T-cell (primary cell): Measurements from ENCODE around the gene CA11. TPM values are rescaled to one million over a fixed set of nuclear protein-coding genes. Genes with fewer than 3 reads are reported as not detected.

Experiments
- ATAC-seq, 4 experiments: fragments of 200-7000 bp in 3 of 4; fragments of 150-1000 bp in 1 of 4; cut with Tn5 transposase; replicated peaks in 1 of 4; 1 replicate in 3 of 4; 2 replicates in 1 of 4; pipeline ENCODE4 v1.10.0; 2021; ENCODE audit warnings: moderate library complexity in 3 of 4, mild to moderate bottlenecking in 2 of 4, moderate number of reproducible peaks in 1 of 4
- CTCF ChIA-PET, 2 donors: fragments of 300-600 bp; sonication (Branson Sonifier 250); formaldehyde crosslinking; loops; one replicate each; lab custom pipeline; 2022; ENCODE audit warnings: antibody characterized with exemption in 2 of 2; lab: Charles Lee
- POLR2A ChIA-PET, 2 donors: fragments of 300-600 bp; sonication (Branson Sonifier 250); formaldehyde crosslinking; loops; one replicate each; lab custom pipeline; 2022; ENCODE audit warnings: antibody characterized with exemption in 2 of 2; lab: Charles Lee
- DNase-seq, 35 experiments: peaks; one replicate each; pipeline versions ENCODE4 v3.0.0 to v3.0.0-alpha.2; 2013 to 2023
- H3K27ac ChIP-seq: one replicate; pipeline ENCODE4 v1.5.1; 2013; ENCODE audit warnings: low read length
- H3K27me3 ChIP-seq, 2 experiments: replicated peaks in 1 of 2; 1 replicate in 1 of 2; 2 replicates in 1 of 2; pipeline versions ENCODE4 v1.6.1 to v1.7.0; 2013; ENCODE audit warnings: low read length in 1 of 2, mixed read lengths in 1 of 2; ENCODE audit not compliant: control insufficient read depth in 2 of 2, insufficient read depth in 2 of 2; ENCODE audit errors: extremely low read depth in 1 of 2
- H3K36me3 ChIP-seq, 2 donors: 1 replicate in 1 of 2; 2 replicates in 1 of 2; pipeline versions ENCODE4 v1.6.1 to v1.7.0; 2013; ENCODE audit warnings: low read length in 1 of 2; ENCODE audit not compliant: control insufficient read depth in 2 of 2, insufficient read depth in 1 of 2; ENCODE audit errors: extremely low read depth in 1 of 2
- H3K4me1 ChIP-seq, 2 experiments: 1 replicate in 1 of 2; 2 replicates in 1 of 2; pipeline versions ENCODE4 v1.6.1 to v1.7.0; 2013; ENCODE audit warnings: low read length in 2 of 2, mixed read lengths in 1 of 2; ENCODE audit not compliant: insufficient read depth in 2 of 2, control insufficient read depth in 1 of 2; ENCODE audit errors: extremely low read depth in 1 of 2
- H3K4me3 ChIP-seq, 2 donors: 1 replicate in 1 of 2; 2 replicates in 1 of 2; pipeline versions ENCODE4 v1.5.1 to v1.7.0; 2013; ENCODE audit warnings: mild to moderate bottlenecking in 2 of 2, low read length in 1 of 2, moderate library complexity in 1 of 2; ENCODE audit not compliant: control insufficient read depth in 1 of 2; ENCODE audit errors: extremely low read depth in 1 of 2
- H3K9me3 ChIP-seq: 2 replicates; pipeline ENCODE4 v1.7.0; 2013
- H3K27ac Mint-ChIP-seq, 2 donors: one replicate each; pipeline ENCODE4 v1.8.0; 2020 to 2021; ENCODE audit warnings: mild to moderate bottlenecking in 2 of 2, mixed read lengths in 2 of 2
- H3K27me3 Mint-ChIP-seq, 2 donors: one replicate each; pipeline ENCODE4 v1.8.0; 2021 to 2022; ENCODE audit warnings: mixed read lengths in 2 of 2
- H3K36me3 Mint-ChIP-seq: one replicate; pipeline ENCODE4 v1.8.0; 2021; ENCODE audit warnings: mixed read lengths
- H3K4me1 Mint-ChIP-seq, 3 donors: one replicate each; pipeline ENCODE4 v1.8.0; 2020 to 2022; ENCODE audit warnings: mixed read lengths in 3 of 3, mild to moderate bottlenecking in 1 of 3
- H3K4me3 Mint-ChIP-seq, 3 donors: one replicate each; pipeline ENCODE4 v1.8.0; 2020 to 2022; ENCODE audit warnings: mild to moderate bottlenecking in 3 of 3, mixed read lengths in 3 of 3, moderate library complexity in 3 of 3
- H3K9me3 Mint-ChIP-seq, 3 donors: one replicate each; pipeline ENCODE4 v1.8.0; 2020 to 2022; ENCODE audit warnings: mixed read lengths in 3 of 3
- WGBS: methylation state at CpG from one replicate; pipeline ENCODE4 v1.1.5; 2013; ENCODE audit warnings: missing lambda C conversion rate; ENCODE audit not compliant: insufficient coverage; 5-methylcytosine and 5-hydroxymethylcytosine counted together
- total RNA-seq, 35 experiments: library from RNA in 6 of 35; stranded (reverse) in 6 of 35; fragments of 120-200 nt in 1 of 35; gene quantifications; one replicate each; pipeline versions ENCODE4 v1.2.1 to v1.2.4 and lab custom pipeline; 2013 to 2026

CA11 gene
- total RNA-seq, 5 donors from 2014 or later (not counting 1 experiment from before 2014, with no cell fraction given): 8.0 to 18.5 (median 11.0) TPM

- 95% methylated on average over 14 of the region's 14 CpGs for WGBS
- H3K27me3 Mint-ChIP-seq: no peaks in the 10 kb centered on the region
- ChIA-PET POLR2A (interaction anchor here in 1 of 2 donors (0.7 kb wide), 2 partner anchors 59 to 313 kb away, joined by 3 read pairs; no protein-coding TSS in a partner anchor), CTCF (no interaction called here)
- Histone ChIP-seq H3K36me3 (no peaks in the 10 kb centered on the region), H3K4me3 (no peak overlapping the region), H3K27ac (no peak overlapping the region), H3K27me3 (no peaks in the 10 kb centered on the region), H3K9me3 (no peaks in the 10 kb centered on the region), H3K4me1 (peaks cover 4 to 16% of the 10 kb centered on the region in 2 experiments)
- H3K4me3 Mint-ChIP-seq: no peak overlapping the region
- H3K27ac Mint-ChIP-seq: no peak overlapping the region
- no peak for DNase-seq
- peaks cover 9 to 11% (median 10%) of the 10 kb centered on the region in 3 donors for H3K4me1 Mint-ChIP-seq
- no peaks in the 10 kb centered on the region for H3K36me3 Mint-ChIP-seq
- peaks cover 0 to 4% (median 0%) of the 10 kb centered on the region in 3 donors for H3K9me3 Mint-ChIP-seq
- ATAC-seq: no peak
Measured at GRCh38 chr19:48664476-48664875, 18.5 kb upstream of the CA11 start.

GRCh38 chr19:48663667-48664066 lies 17.7 kb upstream of the CA11 start:
- no peak overlapping the region for H3K27ac Mint-ChIP-seq
- WGBS: 100% methylated on average over 1 of the region's 4 CpGs
- ChIA-PET POLR2A (no interaction called here), CTCF (interaction anchor here in 1 of 2 donors (0.7 kb wide), 1 partner anchor 80 kb away, joined by 3 read pairs; no protein-coding TSS in a partner anchor)
- peaks cover 9 to 13% (median 11%) of the 10 kb centered on the region in 3 donors for H3K4me1 Mint-ChIP-seq
- H3K4me3 ChIP-seq: no peak overlapping the region
- H3K9me3 ChIP-seq: no peaks in the 10 kb centered on the region
- ATAC-seq: no peak
- no peaks in the 10 kb centered on the region for H3K36me3 ChIP-seq
- H3K27ac ChIP-seq: no peak overlapping the region
- no peak for DNase-seq
- no peaks in the 10 kb centered on the region for H3K27me3 ChIP-seq
- H3K36me3 Mint-ChIP-seq: no peaks in the 10 kb centered on the region
- H3K9me3 Mint-ChIP-seq: peaks cover 0 to under 1% (median 0%) of the 10 kb centered on the region in 3 donors
- H3K27me3 Mint-ChIP-seq: no peaks in the 10 kb centered on the region
- no peak overlapping the region for H3K4me3 Mint-ChIP-seq
- H3K4me1 ChIP-seq: peaks cover 4 to 16% of the 10 kb centered on the region in 2 experiments

- H3K36me3 ChIP-seq: no peaks in the 10 kb centered on the region
- Mint-ChIP-seq H3K4me1 (peaks cover 9 to 13% (median 11%) of the 10 kb centered on the region in 3 donors), H3K36me3 (no peaks in the 10 kb centered on the region), H3K4me3 (no peak overlapping the region), H3K27me3 (no peaks in the 10 kb centered on the region), H3K9me3 (no peaks in the 10 kb centered on the region), H3K27ac (no peak overlapping the region)
- DNase-seq (no peak), ATAC-seq (no peak)
- ChIA-PET POLR2A (no interaction called here), CTCF (no interaction called here)
- 93% methylated on average over 31 of the region's 50 CpGs for WGBS
- H3K27ac ChIP-seq: no peak overlapping the region
- H3K4me3 ChIP-seq: no peak overlapping the region
- H3K27me3 ChIP-seq: no peaks in the 10 kb centered on the region
- peaks cover 4 to 16% of the 10 kb centered on the region in 2 experiments for H3K4me1 ChIP-seq
- H3K9me3 ChIP-seq: no peaks in the 10 kb centered on the region
Measured at GRCh38 chr19:48661711-48662090, 15.7 kb upstream of the CA11 start.

- 48% methylated on average over 32 of the region's 35 CpGs for WGBS
- Mint-ChIP-seq H3K27ac (peak overlapping the region; percentile 76 to 86), H3K4me3 (peak overlapping the region; percentile 63 to 67 (median 66)), H3K9me3 (no peaks in the 10 kb centered on the region), H3K4me1 (peaks cover 9 to 13% (median 11%) of the 10 kb centered on the region in 3 donors), H3K27me3 (no peaks in the 10 kb centered on the region), H3K36me3 (no peaks in the 10 kb centered on the region)
- Histone ChIP-seq H3K4me3 (peak overlapping the region; percentile 22 to 27), H3K27ac (peak overlapping the region; percentile 58), H3K27me3 (no peaks in the 10 kb centered on the region), H3K9me3 (no peaks in the 10 kb centered on the region), H3K36me3 (no peaks in the 10 kb centered on the region), H3K4me1 (peaks cover 4 to 16% of the 10 kb centered on the region in 2 experiments)
- DNase-seq: peak; percentile 52 to 90 (median 73)
- peak; percentile 92 to 94 (median 93) for ATAC-seq
- ChIA-PET POLR2A (interaction anchor here in 1 of 2 donors (0.5 kb wide), 1 partner anchor 1213 kb away, joined by 3 read pairs; no protein-coding TSS in a partner anchor), CTCF (no interaction called here)
Measured at GRCh38 chr19:48660852-48661710, 15.1 kb upstream of the CA11 start.

- POLR2A ChIA-PET: no interaction called here
- no peaks in the 10 kb centered on the region for H3K27me3 Mint-ChIP-seq
- Histone ChIP-seq H3K9me3 (no peaks in the 10 kb centered on the region), H3K4me3 (no peak overlapping the region), H3K27me3 (no peaks in the 10 kb centered on the region), H3K4me1 (peaks cover 4 to 16% of the 10 kb centered on the region in 2 experiments), H3K36me3 (no peaks in the 10 kb centered on the region), H3K27ac (no peak overlapping the region)
- H3K9me3 Mint-ChIP-seq: no peaks in the 10 kb centered on the region
- 95% methylated on average over 3 of the region's 5 CpGs for WGBS
- no peak overlapping the region for H3K27ac Mint-ChIP-seq
- no peaks in the 10 kb centered on the region for H3K36me3 Mint-ChIP-seq
- DNase-seq (no peak), ATAC-seq (no peak)
- H3K4me1 Mint-ChIP-seq: peaks cover 10 to 13% (median 11%) of the 10 kb centered on the region in 3 donors
- H3K4me3 Mint-ChIP-seq: no peak overlapping the region
- CTCF ChIA-PET: no interaction called here
Measured at GRCh38 chr19:48659768-48660167, 13.8 kb upstream of the CA11 start.

GRCh38 chr19:48658483-48658882 lies 12.5 kb upstream of the CA11 start:
- Mint-ChIP-seq H3K4me3 (no peak overlapping the region), H3K27me3 (no peaks in the 10 kb centered on the region), H3K36me3 (no peaks in the 10 kb centered on the region), H3K4me1 (peaks cover 11 to 16% (median 13%) of the 10 kb centered on the region in 3 donors), H3K27ac (no peak overlapping the region), H3K9me3 (no peaks in the 10 kb centered on the region)
- Histone ChIP-seq H3K36me3 (no peaks in the 10 kb centered on the region), H3K9me3 (no peaks in the 10 kb centered on the region), H3K27me3 (no peaks in the 10 kb centered on the region), H3K4me3 (no peak overlapping the region), H3K4me1 (peaks cover 4 to 16% of the 10 kb centered on the region in 2 experiments), H3K27ac (no peak overlapping the region)
- ChIA-PET CTCF (interaction anchor here (0.6 to 0.7 kb wide), 2 partner anchors 17 to 27 kb away, joined by 3 to 4 read pairs; no protein-coding TSS in a partner anchor), POLR2A (no interaction called here)
- ATAC-seq: no peak
- no peak for DNase-seq
- WGBS: 100% methylated on average over 5 of the region's 6 CpGs
